ENCODE data around the gene SLC35E2B.

DNA sequence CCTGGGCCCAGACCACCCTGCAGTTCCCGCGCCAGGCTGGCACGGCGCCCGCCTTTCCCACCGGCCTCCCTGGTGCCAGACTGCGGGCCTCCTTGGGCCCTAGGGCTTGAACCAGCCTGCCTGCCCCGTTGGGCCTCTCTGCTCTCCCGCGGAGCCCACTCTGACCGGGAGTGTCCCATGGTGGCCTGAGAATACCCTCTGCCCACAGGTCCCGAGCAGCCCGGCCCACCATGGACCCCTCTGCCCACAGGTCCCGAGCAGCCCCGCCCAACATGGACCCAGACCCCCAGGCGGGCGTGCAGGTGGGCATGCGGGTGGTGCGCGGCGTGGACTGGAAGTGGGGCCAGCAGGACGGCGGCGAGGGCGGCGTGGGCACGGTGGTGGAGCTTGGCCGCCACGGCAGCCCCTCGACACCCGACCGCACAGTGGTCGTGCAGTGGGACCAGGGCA lies 69.4 kb downstream of the SLC35E2B start:
- TF ChIP-seq, protein P1, sequence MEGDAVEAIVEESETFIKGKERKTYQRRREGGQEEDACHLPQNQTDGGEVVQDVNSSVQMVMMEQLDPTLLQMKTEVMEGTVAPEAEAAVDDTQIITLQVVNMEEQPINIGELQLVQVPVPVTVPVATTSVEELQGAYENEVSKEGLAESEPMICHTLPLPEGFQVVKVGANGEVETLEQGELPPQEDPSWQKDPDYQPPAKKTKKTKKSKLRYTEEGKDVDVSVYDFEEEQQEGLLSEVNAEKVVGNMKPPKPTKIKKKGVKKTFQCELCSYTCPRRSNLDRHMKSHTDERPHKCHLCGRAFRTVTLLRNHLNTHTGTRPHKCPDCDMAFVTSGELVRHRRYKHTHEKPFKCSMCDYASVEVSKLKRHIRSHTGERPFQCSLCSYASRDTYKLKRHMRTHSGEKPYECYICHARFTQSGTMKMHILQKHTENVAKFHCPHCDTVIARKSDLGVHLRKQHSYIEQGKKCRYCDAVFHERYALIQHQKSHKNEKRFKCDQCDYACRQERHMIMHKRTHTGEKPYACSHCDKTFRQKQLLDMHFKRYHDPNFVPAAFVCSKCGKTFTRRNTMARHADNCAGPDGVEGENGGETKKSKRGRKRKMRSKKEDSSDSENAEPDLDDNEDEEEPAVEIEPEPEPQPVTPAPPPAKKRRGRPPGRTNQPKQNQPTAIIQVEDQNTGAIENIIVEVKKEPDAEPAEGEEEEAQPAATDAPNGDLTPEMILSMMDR (IDR thresholded peaks at IDR 0.05), result no peak
- TF ChIP-seq POLR2AphosphoS5 (IDR thresholded peaks at IDR 0.05) (no peak), POLR2A (IDR thresholded peaks at IDR 0.05) (no peak), EP300 (IDR thresholded peaks at IDR 0.05) (no peak)

All from sigmoid colon (tissue), 4 donors.